H1 (cell line): Measurements from ENCODE around the gene WDR35. TPM values are rescaled to one million over a fixed set of nuclear protein-coding genes. Genes with fewer than 3 reads are reported as not detected.

Experiments used
- BACH1 ChIP-seq: IDR thresholded peaks from 2 replicates; pipeline ENCODE4 v1.6.1; 2012; ENCODE audit warnings: low read length, improper control_type of control experiment
- CREB1 ChIP-seq: IDR thresholded peaks from 2 replicates; pipeline ENCODE4 v1.6.1; 2012; ENCODE audit warnings: inconsistent platforms
- HDAC6 ChIP-seq: IDR thresholded peaks from one replicate; pipeline ENCODE4 v1.7.1; 2012; ENCODE audit warnings: low read depth, mild to moderate bottlenecking, inconsistent platforms, low read length, moderate library complexity
- JUN ChIP-seq: IDR thresholded peaks from 2 replicates; pipeline ENCODE4 v1.6.1; 2011; ENCODE audit warnings: low read depth, mild to moderate bottlenecking, improper control_type of control experiment, low read length
- MAX ChIP-seq: IDR thresholded peaks from 2 replicates; pipeline ENCODE4 v1.6.1; 2012; ENCODE audit warnings: inconsistent platforms
- RNF2 ChIP-seq: fragments of 200-900, 300-1000 bp; sonication (generic); IDR thresholded peaks from 2 replicates; pipeline ENCODE4 v1.7.1; 2016; ENCODE audit warnings: borderline replicate concordance, low read depth, mild to moderate bottlenecking, antibody characterized with exemption, low read length; ENCODE audit not compliant: poor library complexity, severe bottlenecking; ENCODE audit errors: missing control alignments
- TAF7 ChIP-seq: optimal IDR thresholded peaks from 2 replicates; pipeline ENCODE3; 2011; ENCODE audit warnings: low read depth, mild to moderate bottlenecking, inconsistent platforms, low read length, moderate library complexity, borderline replicate concordance
- polyA plus RNA-seq, 7 experiments: library from polyadenylated mRNA; depleted of rRNA in 3 of 7; stranded (reverse) in 5 of 7; unstranded in 2 of 7; fragments of >200 nt in 5 of 7; fragments of 200-250 nt in 2 of 7; gene quantifications; 1 replicate in 5 of 7; 2 replicates in 1 of 7; 4 replicates in 1 of 7; pipeline versions ENCODE4 v1.2.1 to v1.2.3, GENCODE V29; 2011 to 2013; ENCODE audit warnings: missing spikeins in 2 of 7, mixed read lengths in 2 of 7
- total RNA-seq: library from RNA; stranded (reverse); fragmentation: NEBNext Ultra II Directional; extraction: Animal tissue kit (Norgen Biotek cat#: 25700); gene quantifications from 2 replicates; pipeline ENCODE4 v1.2.1, GENCODE V29; 2021

WDR35 gene
- total and polyA plus RNA-seq, 2 of the 8 experiments (the other 6 are each of a cell fraction or from before 2014, with no cell fraction given): 9.0 to 25.5 TPM

GRCh38 chr2:19885791-19886190, 104.1 kb downstream of the WDR35 start (continued):
- TF ChIP-seq CREB1 (no peak), HDAC6 (no peak), JUN (no peak), MAX (no peak), RNF2 (no peak), BACH1 (no peak), TAF7 (no peak)
